A549 treated with Hydrocortisone at 1 μM for 4 hours (cell line): ENCODE measurements around the gene TUT7. TPM values are rescaled to one million over a fixed set of nuclear protein-coding genes. Genes with fewer than 3 reads are reported as not detected.

ENCODE experiments used
- total RNA-seq: library from RNA; stranded (reverse); fragments of 200-300 nt; extraction: Qiagen RNA extraction; gene quantifications from 5 replicates; pipeline ENCODE4 v1.2.3, GENCODE V29; 2022

Gene TUT7
- 10.1 to 16.8 TPM (median 12.3 TPM) in 5 replicates for total RNA-seq

GRCh38 chr9:86354011-86354817, at the start of gene TUT7:
TSS of gene TUT7 (minus strand) at chr9:86354410. CDS start at chr9:86353199, 1,211 bp downstream.

GRCh38 chr9:86282077-86282978, 71.9 kb downstream of the TUT7 start, which contains the start of gene ISCA1:
TSS of gene ISCA1 (minus strand) at chr9:86282538. CDS start at chr9:86282458, 80 bp downstream.

DNA sequence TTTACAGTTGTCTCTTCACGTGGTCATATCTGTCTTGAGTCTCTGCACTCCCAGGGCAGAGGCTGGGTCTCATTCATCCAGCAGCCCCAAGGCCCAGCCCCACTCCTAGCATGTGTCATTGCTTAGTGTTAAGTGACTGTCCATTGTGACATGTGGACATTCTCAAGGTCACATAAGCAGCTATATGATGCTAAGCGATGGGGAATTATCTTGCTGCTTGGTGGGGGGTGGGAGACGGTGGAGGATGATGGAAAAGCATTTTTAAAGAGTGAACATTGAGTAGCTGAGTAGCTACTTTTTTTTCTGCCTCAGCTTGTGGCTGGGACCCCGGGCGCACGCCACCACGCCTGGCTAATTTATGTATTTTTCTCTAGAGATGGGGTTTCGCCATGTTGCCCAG, 94.7 kb downstream of the TUT7 start, which contains the start of gene C9orf153:
Gene C9orf153, minus strand, starts transcription at position 101 of the 400 bp plus-strand sequence. CDS start 30,054 bp downstream, outside the sequence.

Other genes with a start within 250 kb of the TUT7 start
- gene C9orf153, start 94.8 kb downstream of the TUT7 start, total RNA-seq, result 0.08 to 0.40 TPM (median 0.21 TPM) in 5 replicates
- gene ISCA1, start 71.9 kb downstream of the TUT7 start, total RNA-seq, result 44.4 to 52.0 TPM (median 45.6 TPM) in 5 replicates